PC-3 (cell line): ENCODE results near the gene PRKACB. TPM values are rescaled to one million over a fixed set of nuclear protein-coding genes. Genes with fewer than 3 reads are reported as not detected.

Experiments used
- ATAC-seq: fragments of 200-7000 bp; cut with Tn5 transposase; 2 replicates; pipeline ENCODE4 v1.9.1; 2020; ENCODE audit warnings: mild to moderate bottlenecking, moderate library complexity
- BruUV-seq: library from RNA; stranded (reverse); fragments of 400-500 nt; replicated peaks from 2 replicates; lab custom pipeline; 2021; lab: Mats Ljungman, UMichigan
- CTCF ChIA-PET: fragments of 300-600 bp; sonication (Branson Sonifier 250); formaldehyde crosslinking; loops from one replicate; lab custom pipeline; 2022; ENCODE audit warnings: antibody characterized with exemption; lab: Charles Lee
- POLR2A ChIA-PET: fragments of 300-600 bp; sonication (Branson Sonifier 250); formaldehyde crosslinking; loops from one replicate; lab custom pipeline; 2022; ENCODE audit warnings: antibody characterized with exemption; ENCODE audit not compliant: unreplicated experiment; lab: Charles Lee
- DNase-seq: peaks from one replicate; pipeline ENCODE4 v3.0.0-alpha.2; 2015
- H2AFZ ChIP-seq: fragments of 300-600 bp; sonication (generic); 2 replicates; pipeline ENCODE4 v1.6.0; 2016; ENCODE audit warnings: antibody characterized with exemption, low read length
- H3F3A ChIP-seq: fragments of 300-600 bp; sonication (generic); one replicate; pipeline ENCODE4 v1.6.0; 2017; ENCODE audit warnings: antibody characterized with exemption, low read length, control low read depth, mild to moderate bottlenecking; ENCODE audit not compliant: unreplicated experiment
- H3K27ac ChIP-seq: fragments of 300-600 bp; sonication (generic); 2 replicates; pipeline ENCODE4 v1.5.1; 2016; ENCODE audit warnings: mild to moderate bottlenecking, low read length
- H3K27me3 ChIP-seq: fragments of 300-600 bp; sonication (generic); 2 replicates; pipeline ENCODE4 v1.6.1; 2016; ENCODE audit warnings: low read length, mixed read lengths
- H3K36me3 ChIP-seq: fragments of 300-600 bp; sonication (generic); 2 replicates; pipeline ENCODE4 v1.6.1; 2016; ENCODE audit warnings: low read depth, mixed run types, low read length, mixed read lengths
- H3K4me1 ChIP-seq: fragments of 300-600 bp; sonication (generic); 2 replicates; pipeline ENCODE4 v1.5.1; 2016; ENCODE audit warnings: low read length; ENCODE audit not compliant: insufficient read depth
- H3K4me2 ChIP-seq: fragments of 300-600 bp; sonication (generic); 2 replicates; pipeline ENCODE4 v1.6.0; 2016; ENCODE audit warnings: low read length
- H3K4me3 ChIP-seq: fragments of 300-600 bp; sonication (generic); 2 replicates; pipeline ENCODE4 v1.5.1; 2016; ENCODE audit warnings: mild to moderate bottlenecking, low read length, mixed read lengths
- H3K79me2 ChIP-seq: fragments of 300-600 bp; sonication (generic); 2 replicates; pipeline ENCODE4 v1.6.1; 2017; ENCODE audit warnings: low read length, mixed read lengths
- H3K9ac ChIP-seq: fragments of 300-600 bp; sonication (generic); 2 replicates; pipeline ENCODE4 v1.6.0; 2016; ENCODE audit warnings: mild to moderate bottlenecking, low read length
- H3K9me2 ChIP-seq: fragments of 300-600 bp; sonication (generic); replicated peaks from 2 replicates; pipeline ENCODE4 v1.6.1; 2016; ENCODE audit warnings: mixed run types, low read length, mixed read lengths
- H3K9me3 ChIP-seq: fragments of 300-600 bp; sonication (generic); 2 replicates; pipeline ENCODE4 v1.6.1; 2016; ENCODE audit warnings: low read length, mixed read lengths
- H4K20me1 ChIP-seq: fragments of 300-600 bp; sonication (generic); 2 replicates; pipeline ENCODE4 v1.6.1; 2016; ENCODE audit warnings: low read length, mixed read lengths
- EZH2 ChIP-seq: fragments of 300-600 bp; sonication (generic); IDR thresholded peaks from one replicate; pipeline ENCODE4 v1.6.1; 2017; ENCODE audit warnings: antibody characterized with exemption, mild to moderate bottlenecking, low read length; ENCODE audit not compliant: unreplicated experiment
- EZH2phosphoT487 ChIP-seq: fragments of 300-600 bp; sonication (generic); IDR thresholded peaks from 2 replicates; pipeline ENCODE4 v1.6.1; 2018; ENCODE audit warnings: mild to moderate bottlenecking, antibody characterized with exemption, low read length, borderline replicate concordance
- intact Hi-C: fragments of 100-400 bp; cut with micrococcal nuclease; formaldehyde crosslinking; loops from 2 replicates; pipeline ENCODE4 v1.9.0; 2023
- total RNA-seq: library from RNA; depleted of rRNA; stranded (reverse); fragments of >200 nt; gene quantifications from 2 replicates; pipeline ENCODE4 v1.2.3, GENCODE V29; 2014
- TF ChIP-seq, protein P1 (sequence below): fragments of 300-600 bp; sonication (generic); conservative IDR thresholded peaks from 2 replicates; pipeline ENCODE4 v1.5.1; 2017; ENCODE audit warnings: antibody characterized with exemption, low read depth, mild to moderate bottlenecking, low read length

Gene PRKACB
- total RNA-seq, 1 experiment from 2014 or later: 7.8 TPM

DNA sequence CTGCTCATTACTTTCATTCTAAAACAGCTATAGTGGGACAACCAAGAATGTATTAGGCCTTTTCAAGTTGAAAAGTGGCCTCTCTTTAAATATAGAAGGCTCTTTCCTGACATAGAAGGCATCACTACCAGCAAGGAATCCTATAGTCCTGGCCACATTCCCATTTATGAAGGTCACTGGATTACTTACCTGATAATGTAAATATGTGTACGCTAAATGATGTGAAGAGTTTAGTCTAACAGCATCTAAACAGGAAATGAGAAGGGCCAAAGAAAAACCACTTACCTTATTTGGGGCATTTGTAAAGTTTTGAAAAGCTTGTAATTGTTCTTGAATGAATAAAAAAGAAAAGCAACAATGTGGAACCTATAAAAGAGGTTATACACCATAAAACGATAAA, 24.7 kb downstream of the PRKACB start:
- POLR2A ChIA-PET: no interaction called here
- no peaks in the 10 kb centered on the region for H3K79me2 ChIP-seq
- DNase-seq (no peak), ATAC-seq (no peak)
- H3K4me1 ChIP-seq: peaks cover under 1% of the 10 kb centered on the region
- no peaks in the 10 kb centered on the region for H3F3A ChIP-seq
- CTCF ChIA-PET: no interaction called here
- no peaks in the 10 kb centered on the region for H3K27me3 ChIP-seq
- H3K9me3 ChIP-seq: no peaks in the 10 kb centered on the region
- no peak overlapping the region for H3K27ac ChIP-seq
- intact Hi-C loops: no loop called here
- H2AFZ ChIP-seq: no peak overlapping the region
- BruUV-seq: no TSS peak
- no peak overlapping the region for H3K4me2 ChIP-seq
- H3K9me2 ChIP-seq: no peaks in the 10 kb centered on the region
- no peak overlapping the region for H3K4me3 ChIP-seq
- no peak overlapping the region for H3K9ac ChIP-seq
- H4K20me1 ChIP-seq: no peaks in the 10 kb centered on the region
- H3K36me3 ChIP-seq: no peaks in the 10 kb centered on the region
- no peak for TF ChIP-seq EZH2phosphoT487
- TF ChIP-seq EZH2: no peak
- TF ChIP-seq, protein P1, sequence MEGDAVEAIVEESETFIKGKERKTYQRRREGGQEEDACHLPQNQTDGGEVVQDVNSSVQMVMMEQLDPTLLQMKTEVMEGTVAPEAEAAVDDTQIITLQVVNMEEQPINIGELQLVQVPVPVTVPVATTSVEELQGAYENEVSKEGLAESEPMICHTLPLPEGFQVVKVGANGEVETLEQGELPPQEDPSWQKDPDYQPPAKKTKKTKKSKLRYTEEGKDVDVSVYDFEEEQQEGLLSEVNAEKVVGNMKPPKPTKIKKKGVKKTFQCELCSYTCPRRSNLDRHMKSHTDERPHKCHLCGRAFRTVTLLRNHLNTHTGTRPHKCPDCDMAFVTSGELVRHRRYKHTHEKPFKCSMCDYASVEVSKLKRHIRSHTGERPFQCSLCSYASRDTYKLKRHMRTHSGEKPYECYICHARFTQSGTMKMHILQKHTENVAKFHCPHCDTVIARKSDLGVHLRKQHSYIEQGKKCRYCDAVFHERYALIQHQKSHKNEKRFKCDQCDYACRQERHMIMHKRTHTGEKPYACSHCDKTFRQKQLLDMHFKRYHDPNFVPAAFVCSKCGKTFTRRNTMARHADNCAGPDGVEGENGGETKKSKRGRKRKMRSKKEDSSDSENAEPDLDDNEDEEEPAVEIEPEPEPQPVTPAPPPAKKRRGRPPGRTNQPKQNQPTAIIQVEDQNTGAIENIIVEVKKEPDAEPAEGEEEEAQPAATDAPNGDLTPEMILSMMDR: no peak

DNA sequence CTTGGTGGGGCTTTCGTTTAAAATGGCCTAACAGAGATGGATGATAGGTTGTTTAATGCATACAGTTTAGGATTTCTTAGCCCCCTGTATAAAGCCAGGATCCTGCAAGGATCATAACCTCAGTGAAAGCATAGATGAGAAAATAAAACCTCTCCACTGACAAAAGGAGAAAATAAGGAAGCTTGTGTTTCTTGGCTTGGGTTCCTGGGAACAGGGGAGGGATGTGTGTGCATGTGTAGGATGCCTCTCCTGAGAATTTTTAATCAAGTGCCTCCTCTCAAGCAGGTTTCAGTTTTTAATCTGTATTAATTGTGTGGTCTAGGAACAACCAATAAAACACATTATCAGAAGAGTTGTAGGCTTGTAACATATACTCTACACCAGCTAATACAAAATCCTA, 26.1 kb downstream of the PRKACB start:
- H3K79me2 ChIP-seq: no peaks in the 10 kb centered on the region
- H3F3A ChIP-seq: no peaks in the 10 kb centered on the region
- peaks cover 11% of the 10 kb centered on the region for H3K4me1 ChIP-seq
- no peaks in the 10 kb centered on the region for H3K9me3 ChIP-seq
- no peak overlapping the region for H3K27ac ChIP-seq
- ChIA-PET CTCF (no interaction called here), POLR2A (no interaction called here)
- DNase-seq (no peak), ATAC-seq (no peak)
- H4K20me1 ChIP-seq: no peaks in the 10 kb centered on the region
- H3K27me3 ChIP-seq: no peaks in the 10 kb centered on the region
- no peak overlapping the region for H3K4me3 ChIP-seq
- no peak overlapping the region for H3K9ac ChIP-seq
- no peaks in the 10 kb centered on the region for H3K36me3 ChIP-seq
- no TSS peak for BruUV-seq
- H3K9me2 ChIP-seq: no peaks in the 10 kb centered on the region
- intact Hi-C loops: loop anchor here (5.0 kb wide), 1 partner anchor 77 kb away; no protein-coding TSS in a partner anchor
- TF ChIP-seq, protein P1: no peak
- H3K4me2 ChIP-seq: no peak overlapping the region
- no peak overlapping the region for H2AFZ ChIP-seq

DNA sequence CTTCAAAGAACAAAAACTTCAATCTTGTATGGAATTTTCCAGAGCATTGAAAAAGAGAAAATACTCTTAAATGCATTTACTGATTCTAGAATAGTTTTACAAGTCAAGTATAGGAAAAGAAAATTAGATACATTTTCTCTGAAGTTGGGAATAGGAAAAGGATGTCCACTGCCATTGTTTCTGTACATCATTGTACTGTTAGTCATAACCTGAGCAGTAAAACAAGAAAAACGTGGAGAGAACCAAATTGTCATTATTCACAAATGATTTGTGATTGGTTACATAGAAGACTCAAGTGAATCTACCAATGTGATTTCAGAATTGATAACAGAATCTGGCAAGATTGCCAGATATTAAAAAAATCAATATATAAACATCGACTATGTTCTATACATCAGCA, 27.4 kb downstream of the PRKACB start:
- Histone ChIP-seq H2AFZ (no peak overlapping the region), H4K20me1 (no peaks in the 10 kb centered on the region), H3K27ac (no peak overlapping the region), H3K9ac (no peak overlapping the region), H3K4me3 (no peak overlapping the region), H3K4me2 (no peak overlapping the region), H3K9me2 (no peaks in the 10 kb centered on the region), H3K79me2 (no peaks in the 10 kb centered on the region), H3K27me3 (no peaks in the 10 kb centered on the region), H3K36me3 (no peaks in the 10 kb centered on the region), H3K9me3 (no peaks in the 10 kb centered on the region), H3K4me1 (peaks cover 11% of the 10 kb centered on the region), H3F3A (no peaks in the 10 kb centered on the region)
- DNase-seq (peak; percentile 10), ATAC-seq (no peak)
- TF ChIP-seq EZH2phosphoT487 (no peak), EZH2 (no peak)
- TF ChIP-seq, protein P1: no peak
- no TSS peak for BruUV-seq
- ChIA-PET CTCF (no interaction called here), POLR2A (no interaction called here)
- intact Hi-C loops: loop anchor here (5.0 kb wide), 1 partner anchor 76 kb away; no protein-coding TSS in a partner anchor
